ENCODE measurements around the gene ETNK1.

DNA sequence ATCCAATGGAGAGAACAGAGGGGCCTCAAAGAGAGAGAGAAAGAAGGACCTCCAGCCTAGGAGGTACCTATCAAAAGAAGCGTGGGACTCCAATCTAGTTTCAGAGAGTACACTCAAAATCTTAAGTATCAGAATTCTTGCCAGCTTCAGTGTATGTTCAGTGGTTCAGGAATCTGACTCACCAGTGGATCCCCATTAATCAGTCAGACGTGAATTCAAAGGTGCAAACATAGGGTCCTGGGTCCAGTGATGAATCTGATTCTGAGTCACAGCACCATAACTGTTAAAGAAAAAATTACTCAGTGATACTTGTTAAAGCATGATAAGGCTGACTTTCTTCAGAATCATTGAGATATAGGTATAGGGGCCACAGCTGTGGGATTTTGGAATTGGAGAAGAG lies 33.2 kb downstream of the ETNK1 start:
- TF ChIP-seq, protein P1, sequence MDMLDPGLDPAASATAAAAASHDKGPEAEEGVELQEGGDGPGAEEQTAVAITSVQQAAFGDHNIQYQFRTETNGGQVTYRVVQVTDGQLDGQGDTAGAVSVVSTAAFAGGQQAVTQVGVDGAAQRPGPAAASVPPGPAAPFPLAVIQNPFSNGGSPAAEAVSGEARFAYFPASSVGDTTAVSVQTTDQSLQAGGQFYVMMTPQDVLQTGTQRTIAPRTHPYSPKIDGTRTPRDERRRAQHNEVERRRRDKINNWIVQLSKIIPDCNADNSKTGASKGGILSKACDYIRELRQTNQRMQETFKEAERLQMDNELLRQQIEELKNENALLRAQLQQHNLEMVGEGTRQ (IDR thresholded peaks at IDR 0.05): no peak
- TF ChIP-seq JUNB (IDR thresholded peaks at IDR 0.05): no peak
- TF ChIP-seq, protein P2, sequence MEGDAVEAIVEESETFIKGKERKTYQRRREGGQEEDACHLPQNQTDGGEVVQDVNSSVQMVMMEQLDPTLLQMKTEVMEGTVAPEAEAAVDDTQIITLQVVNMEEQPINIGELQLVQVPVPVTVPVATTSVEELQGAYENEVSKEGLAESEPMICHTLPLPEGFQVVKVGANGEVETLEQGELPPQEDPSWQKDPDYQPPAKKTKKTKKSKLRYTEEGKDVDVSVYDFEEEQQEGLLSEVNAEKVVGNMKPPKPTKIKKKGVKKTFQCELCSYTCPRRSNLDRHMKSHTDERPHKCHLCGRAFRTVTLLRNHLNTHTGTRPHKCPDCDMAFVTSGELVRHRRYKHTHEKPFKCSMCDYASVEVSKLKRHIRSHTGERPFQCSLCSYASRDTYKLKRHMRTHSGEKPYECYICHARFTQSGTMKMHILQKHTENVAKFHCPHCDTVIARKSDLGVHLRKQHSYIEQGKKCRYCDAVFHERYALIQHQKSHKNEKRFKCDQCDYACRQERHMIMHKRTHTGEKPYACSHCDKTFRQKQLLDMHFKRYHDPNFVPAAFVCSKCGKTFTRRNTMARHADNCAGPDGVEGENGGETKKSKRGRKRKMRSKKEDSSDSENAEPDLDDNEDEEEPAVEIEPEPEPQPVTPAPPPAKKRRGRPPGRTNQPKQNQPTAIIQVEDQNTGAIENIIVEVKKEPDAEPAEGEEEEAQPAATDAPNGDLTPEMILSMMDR (IDR thresholded peaks at IDR 0.05): no peak
- TF ChIP-seq, protein P3, sequence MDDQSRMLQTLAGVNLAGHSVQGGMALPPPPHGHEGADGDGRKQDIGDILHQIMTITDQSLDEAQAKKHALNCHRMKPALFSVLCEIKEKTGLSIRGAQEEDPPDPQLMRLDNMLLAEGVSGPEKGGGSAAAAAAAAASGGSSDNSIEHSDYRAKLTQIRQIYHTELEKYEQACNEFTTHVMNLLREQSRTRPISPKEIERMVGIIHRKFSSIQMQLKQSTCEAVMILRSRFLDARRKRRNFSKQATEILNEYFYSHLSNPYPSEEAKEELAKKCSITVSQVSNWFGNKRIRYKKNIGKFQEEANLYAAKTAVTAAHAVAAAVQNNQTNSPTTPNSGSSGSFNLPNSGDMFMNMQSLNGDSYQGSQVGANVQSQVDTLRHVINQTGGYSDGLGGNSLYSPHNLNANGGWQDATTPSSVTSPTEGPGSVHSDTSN (IDR thresholded peaks at IDR 0.05): no peak
- TF ChIP-seq, protein P4, sequence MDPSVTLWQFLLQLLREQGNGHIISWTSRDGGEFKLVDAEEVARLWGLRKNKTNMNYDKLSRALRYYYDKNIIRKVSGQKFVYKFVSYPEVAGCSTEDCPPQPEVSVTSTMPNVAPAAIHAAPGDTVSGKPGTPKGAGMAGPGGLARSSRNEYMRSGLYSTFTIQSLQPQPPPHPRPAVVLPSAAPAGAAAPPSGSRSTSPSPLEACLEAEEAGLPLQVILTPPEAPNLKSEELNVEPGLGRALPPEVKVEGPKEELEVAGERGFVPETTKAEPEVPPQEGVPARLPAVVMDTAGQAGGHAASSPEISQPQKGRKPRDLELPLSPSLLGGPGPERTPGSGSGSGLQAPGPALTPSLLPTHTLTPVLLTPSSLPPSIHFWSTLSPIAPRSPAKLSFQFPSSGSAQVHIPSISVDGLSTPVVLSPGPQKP (IDR thresholded peaks at IDR 0.05; ENCODE audit: low read depth, low read length): no peak
- no peak for TF ChIP-seq EP300 (IDR thresholded peaks at IDR 0.05)
- no peak for TF ChIP-seq POLR2A (IDR thresholded peaks at IDR 0.05; ENCODE audit: low read length)
- TF ChIP-seq SREBF2 (IDR thresholded peaks at IDR 0.05): no peak
